BLaER1 (cell line): Measurements from ENCODE around the gene SMARCA2.

Experiments
- H3K27ac ChIP-seq: shearing (Covaris generic); formaldehyde crosslinking; 2 replicates; pipeline ENCODE4 v1.8.1; 2022
- H3K27me3 ChIP-seq: shearing (Covaris generic); formaldehyde crosslinking; 2 replicates; pipeline ENCODE4 v1.8.1; 2022
- H3K36me3 ChIP-seq: shearing (Covaris generic); formaldehyde crosslinking; 2 replicates; pipeline ENCODE4 v1.8.1; 2022
- H3K4me1 ChIP-seq: shearing (Covaris generic); formaldehyde crosslinking; 2 replicates; pipeline ENCODE4 v1.8.1; 2022
- H3K4me2 ChIP-seq: shearing (Covaris generic); formaldehyde crosslinking; 2 replicates; pipeline ENCODE4 v1.8.1; 2022
- H3K4me3 ChIP-seq: shearing (Covaris generic); formaldehyde crosslinking; 2 replicates; pipeline ENCODE4 v1.8.1; 2022
- H3K9ac ChIP-seq: shearing (Covaris generic); formaldehyde crosslinking; 2 replicates; pipeline ENCODE4 v1.8.1; 2022
- H3K9me3 ChIP-seq: shearing (Covaris generic); formaldehyde crosslinking; 2 replicates; pipeline ENCODE4 v1.8.1; 2022
- H4K20me1 ChIP-seq: shearing (Covaris generic); formaldehyde crosslinking; 2 replicates; pipeline ENCODE4 v1.8.1; 2022
- Cebpa-rat ChIP-seq: shearing (Covaris generic); IDR thresholded peaks from 2 replicates; pipeline ENCODE4 v1.8.1; 2022

Gene SMARCA2

GRCh38 chr9:2152966-2153629, 138.0 kb downstream of the SMARCA2 start:
- H3K27ac ChIP-seq, result no peak overlapping the region
- no peak overlapping the region for H3K9ac ChIP-seq
- no peaks in the 10 kb centered on the region for H4K20me1 ChIP-seq
- H3K4me2 ChIP-seq, result no peak overlapping the region
- no peak overlapping the region for H3K4me3 ChIP-seq
- H3K36me3 ChIP-seq, result peaks cover 39% of the 10 kb centered on the region
- H3K27me3 ChIP-seq, result no peaks in the 10 kb centered on the region
- peaks cover 41% of the 10 kb centered on the region for H3K9me3 ChIP-seq
- H3K4me1 ChIP-seq, result peaks cover 32% of the 10 kb centered on the region
- TF ChIP-seq Cebpa-rat, result no peak

GRCh38 chr9:2153630-2154217, 138.6 kb downstream of the SMARCA2 start:
- Histone ChIP-seq H3K36me3 (peaks cover 32% of the 10 kb centered on the region), H3K4me2 (no peak overlapping the region), H3K4me3 (no peak overlapping the region), H3K9ac (no peak overlapping the region), H3K9me3 (peaks cover 36% of the 10 kb centered on the region), H3K27ac (no peak overlapping the region), H3K4me1 (peaks cover 32% of the 10 kb centered on the region), H3K27me3 (no peaks in the 10 kb centered on the region), H4K20me1 (no peaks in the 10 kb centered on the region)
- no peak for TF ChIP-seq Cebpa-rat

GRCh38 chr9:2154731-2155130, 139.6 kb downstream of the SMARCA2 start:
- Histone ChIP-seq H3K4me3 (no peak overlapping the region), H3K4me1 (peaks cover 32% of the 10 kb centered on the region), H4K20me1 (no peaks in the 10 kb centered on the region), H3K36me3 (peaks cover 22% of the 10 kb centered on the region), H3K27me3 (no peaks in the 10 kb centered on the region), H3K4me2 (no peak overlapping the region), H3K27ac (no peak overlapping the region), H3K9ac (no peak overlapping the region), H3K9me3 (peaks cover 26% of the 10 kb centered on the region)
- no peak for TF ChIP-seq Cebpa-rat

- Histone ChIP-seq H3K36me3 (peaks cover 10% of the 10 kb centered on the region), H3K4me1 (peaks cover 42% of the 10 kb centered on the region), H3K9me3 (peaks cover 13% of the 10 kb centered on the region; the same call in 1 of the 2 replicates), H3K27me3 (no peaks in the 10 kb centered on the region), H4K20me1 (no peaks in the 10 kb centered on the region), H3K4me2 (peak overlapping the region; percentile 86), H3K9ac (no peak overlapping the region), H3K4me3 (no peak overlapping the region), H3K27ac (peak overlapping the region; percentile 90)
- TF ChIP-seq Cebpa-rat, result no peak
Measured at GRCh38 chr9:2155966-2156365, 140.8 kb downstream of the SMARCA2 start.

GRCh38 chr9:2157277-2158110, 142.3 kb downstream of the SMARCA2 start:
- TF ChIP-seq Cebpa-rat, result no peak
- peak overlapping the region; percentile 85 for H3K9ac ChIP-seq
- peak overlapping the region; percentile 68 for H3K4me3 ChIP-seq
- peaks cover 57% of the 10 kb centered on the region for H3K4me1 ChIP-seq
- no peaks in the 10 kb centered on the region for H3K27me3 ChIP-seq
- H3K9me3 ChIP-seq, result peaks cover 13% of the 10 kb centered on the region; the same call in 1 of the 2 replicates
- H3K36me3 ChIP-seq, result peaks cover 7% of the 10 kb centered on the region; the same call in 1 of the 2 replicates
- H4K20me1 ChIP-seq, result no peaks in the 10 kb centered on the region
- H3K27ac ChIP-seq, result peak overlapping the region; percentile 90
- H3K4me2 ChIP-seq, result peak overlapping the region; percentile 86

GRCh38 chr9:2158111-2158610, 143.0 kb downstream of the SMARCA2 start:
- Histone ChIP-seq H4K20me1 (no peaks in the 10 kb centered on the region), H3K4me3 (peak overlapping the region; percentile 68), H3K4me1 (peaks cover 64% of the 10 kb centered on the region), H3K4me2 (peak overlapping the region; percentile 86), H3K27ac (peak overlapping the region; percentile 90), H3K9me3 (peaks cover 13% of the 10 kb centered on the region; the same call in 1 of the 2 replicates), H3K27me3 (no peaks in the 10 kb centered on the region), H3K9ac (peak overlapping the region; percentile 85), H3K36me3 (peaks cover 9% of the 10 kb centered on the region; the same call in 1 of the 2 replicates)
- TF ChIP-seq Cebpa-rat, result peak; percentile 100

GRCh38 chr9:2158766-2159430, 143.8 kb downstream of the SMARCA2 start:
- H4K20me1 ChIP-seq, result no peaks in the 10 kb centered on the region
- no peaks in the 10 kb centered on the region for H3K27me3 ChIP-seq
- H3K36me3 ChIP-seq, result peaks cover 11% of the 10 kb centered on the region; the same call in 1 of the 2 replicates
- H3K9ac ChIP-seq, result peak overlapping the region; percentile 85
- H3K27ac ChIP-seq, result peak overlapping the region; percentile 90
- peak overlapping the region; percentile 86 for H3K4me2 ChIP-seq
- peak overlapping the region; percentile 68 for H3K4me3 ChIP-seq
- no peak for TF ChIP-seq Cebpa-rat
- H3K4me1 ChIP-seq, result peaks cover 72% of the 10 kb centered on the region
- H3K9me3 ChIP-seq, result peaks cover 13% of the 10 kb centered on the region; the same call in 1 of the 2 replicates

GRCh38 chr9:2159521-2160454, 144.6 kb downstream of the SMARCA2 start:
- TF ChIP-seq Cebpa-rat, result no peak
- Histone ChIP-seq H3K4me1 (peaks cover 80% of the 10 kb centered on the region), H3K27me3 (no peaks in the 10 kb centered on the region), H3K9ac (peak overlapping the region; percentile 85), H3K4me2 (peak overlapping the region; percentile 86), H4K20me1 (no peaks in the 10 kb centered on the region), H3K9me3 (peaks cover 12% of the 10 kb centered on the region; the same call in 1 of the 2 replicates), H3K27ac (peak overlapping the region; percentile 90), H3K36me3 (peaks cover 20% of the 10 kb centered on the region; the same call in 1 of the 2 replicates), H3K4me3 (peak overlapping the region; percentile 68)
